K562 (cell line): ENCODE results near the gene SIRT5. TPM values are rescaled to one million over a fixed set of nuclear protein-coding genes. Genes with fewer than 3 reads are reported as not detected.

Experiments used
- DACH1 ChIP-seq: fragments of 450-650 bp; IDR thresholded peaks from 2 replicates; pipeline ENCODE4 v1.6.1; 2018; ENCODE audit not compliant: partially characterized antibody
- ETV5 ChIP-seq: sonication (generic); formaldehyde crosslinking; IDR thresholded peaks from 2 replicates; pipeline ENCODE4 v1.4.0; 2020; ENCODE audit warnings: low read depth, mild to moderate bottlenecking, missing genetic modification reagents
- KAT2B ChIP-seq: IDR thresholded peaks from one replicate; pipeline ENCODE4 v1.6.1; 2012; ENCODE audit warnings: low read depth, mild to moderate bottlenecking, control low read depth, inconsistent platforms, low read length, moderate library complexity
- PURB ChIP-seq: sonication (generic); formaldehyde crosslinking; IDR thresholded peaks from 2 replicates; pipeline ENCODE4 v1.9.0; 2021; ENCODE audit warnings: low read depth, mild to moderate bottlenecking, missing genetic modification reagents
- TCF3 ChIP-seq: sonication (generic); formaldehyde crosslinking; IDR thresholded peaks from 2 replicates; pipeline ENCODE4 v1.4.0; 2020; ENCODE audit warnings: mild to moderate bottlenecking, missing genetic modification reagents
- TRIM24 ChIP-seq, 2 experiments: fragments of 450-650 bp; IDR thresholded peaks; 2 replicates each; pipeline ENCODE4 v1.6.1; 2016
- USF2 ChIP-seq: sonication (generic); formaldehyde crosslinking; IDR thresholded peaks from 2 replicates; pipeline ENCODE4 v1.5.0; 2020; ENCODE audit warnings: missing genetic modification reagents
- ZC3H4 ChIP-seq: sonication (generic); formaldehyde crosslinking; IDR thresholded peaks from 2 replicates; pipeline ENCODE4 v1.9.0; 2021; ENCODE audit warnings: missing genetic modification reagents, borderline replicate concordance
- ZNF124 ChIP-seq: sonication (generic); formaldehyde crosslinking; IDR thresholded peaks from 2 replicates; pipeline ENCODE4 v1.8.1; 2022; ENCODE audit warnings: missing genetic modification reagents
- ZNF253 ChIP-seq: fragments of 250-450 bp; sonication (Bioruptor Pico); conservative IDR thresholded peaks from 2 replicates; pipeline ENCODE4 v1.6.1; 2021; ENCODE audit warnings: mild to moderate bottlenecking
- ZNF354B ChIP-seq: fragments of 250-450 bp; sonication (Bioruptor Pico); IDR thresholded peaks from 2 replicates; pipeline ENCODE4 v1.4.0; 2020
- ZNF780A ChIP-seq: fragments of 250-450 bp; sonication (Bioruptor Pico); IDR thresholded peaks from 2 replicates; pipeline ENCODE4 v1.5.0; 2021; ENCODE audit warnings: mild to moderate bottlenecking
- ZNF79 ChIP-seq: fragments of 250-450 bp; sonication (Bioruptor Pico); IDR thresholded peaks from 2 replicates; pipeline ENCODE4 v1.4.0; 2020; ENCODE audit warnings: low read depth, mild to moderate bottlenecking, moderate library complexity
- ZNF830 ChIP-seq: fragments of 250-450 bp; sonication (Bioruptor Pico); IDR thresholded peaks from 2 replicates; pipeline ENCODE4 v1.5.0; 2021; ENCODE audit warnings: mild to moderate bottlenecking
- polyA plus RNA-seq, 8 experiments: library from polyadenylated mRNA; depleted of rRNA in 4 of 8; stranded (reverse) in 5 of 8; unstranded in 3 of 8; fragments of >200 nt; fragmentation: Nextera tagmentation in 2 of 8; fragmentation: Illumina TruSeq in 1 of 8; extraction: Ambion mirVana in 2 of 8; extraction: Trizol in 1 of 8; gene quantifications; 2 replicates each; pipeline versions ENCODE4 v1.2.1 to v1.2.3, GENCODE V29; 2011 to 2014; ENCODE audit warnings: inconsistent platforms in 1 of 8, missing spikeins in 1 of 8
- total RNA-seq, 7 experiments: library from RNA; depleted of rRNA in 6 of 7; stranded (reverse); fragments of >200 nt in 6 of 7; fragmentation: Illumina TruSeq in 2 of 7; extraction: Trizol in 2 of 7; gene quantifications; 2 replicates each; pipeline versions ENCODE4 v1.2.1 to v1.2.3, GENCODE V29; 2011 to 2021; ENCODE audit warnings: low replicate concordance in 1 of 7
- TF ChIP-seq, protein P1 (sequence below): fragments of 250-450 bp; sonication (Bioruptor Pico); IDR thresholded peaks from 2 replicates; pipeline ENCODE4 v1.8.0; 2021; ENCODE audit warnings: moderate library complexity, mild to moderate bottlenecking, inconsistent platforms
- TF ChIP-seq, protein P2 (sequence below): fragments of 450-650 bp; IDR thresholded peaks from 2 replicates; pipeline ENCODE4 v1.6.1; 2016; ENCODE audit warnings: low read depth

The SIRT5 gene
- total and polyA plus RNA-seq, 9 of the 15 experiments (the other 6 are each of a cell fraction or from before 2014, with no cell fraction given) = 2.1 to 15.7 (median 11.4) TPM

- TF ChIP-seq, protein P1, sequence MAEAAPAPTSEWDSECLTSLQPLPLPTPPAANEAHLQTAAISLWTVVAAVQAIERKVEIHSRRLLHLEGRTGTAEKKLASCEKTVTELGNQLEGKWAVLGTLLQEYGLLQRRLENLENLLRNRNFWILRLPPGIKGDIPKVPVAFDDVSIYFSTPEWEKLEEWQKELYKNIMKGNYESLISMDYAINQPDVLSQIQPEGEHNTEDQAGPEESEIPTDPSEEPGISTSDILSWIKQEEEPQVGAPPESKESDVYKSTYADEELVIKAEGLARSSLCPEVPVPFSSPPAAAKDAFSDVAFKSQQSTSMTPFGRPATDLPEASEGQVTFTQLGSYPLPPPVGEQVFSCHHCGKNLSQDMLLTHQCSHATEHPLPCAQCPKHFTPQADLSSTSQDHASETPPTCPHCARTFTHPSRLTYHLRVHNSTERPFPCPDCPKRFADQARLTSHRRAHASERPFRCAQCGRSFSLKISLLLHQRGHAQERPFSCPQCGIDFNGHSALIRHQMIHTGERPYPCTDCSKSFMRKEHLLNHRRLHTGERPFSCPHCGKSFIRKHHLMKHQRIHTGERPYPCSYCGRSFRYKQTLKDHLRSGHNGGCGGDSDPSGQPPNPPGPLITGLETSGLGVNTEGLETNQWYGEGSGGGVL (CRISPR knock-in tag) = no peak
- TF ChIP-seq ZNF354B = no peak
- TF ChIP-seq PURB (CRISPR knock-in tag) = no peak
- peak; percentile 60; the same call in 1 of the 2 replicates for TF ChIP-seq ZNF830 (CRISPR knock-in tag)
- no peak for TF ChIP-seq KAT2B
- TF ChIP-seq ZC3H4 (CRISPR knock-in tag) = no peak; the same call in 1 of the 2 replicates
- TF ChIP-seq DACH1 = no peak
- TF ChIP-seq ZNF124 (CRISPR knock-in tag) = no peak
- TF ChIP-seq USF2 (CRISPR knock-in tag) = no peak
- TF ChIP-seq ZNF79 (CRISPR knock-in tag) = no peak
- TF ChIP-seq ZNF780A (CRISPR knock-in tag) = no peak
- no peak for TF ChIP-seq ZNF253 (CRISPR knock-in tag)
- TF ChIP-seq TRIM24 (IDR thresholded peaks at IDR 0.05) = peak in 1 of 2 experiments; percentile 23; a peak in 1 of 4 replicates
- TF ChIP-seq, protein P2, sequence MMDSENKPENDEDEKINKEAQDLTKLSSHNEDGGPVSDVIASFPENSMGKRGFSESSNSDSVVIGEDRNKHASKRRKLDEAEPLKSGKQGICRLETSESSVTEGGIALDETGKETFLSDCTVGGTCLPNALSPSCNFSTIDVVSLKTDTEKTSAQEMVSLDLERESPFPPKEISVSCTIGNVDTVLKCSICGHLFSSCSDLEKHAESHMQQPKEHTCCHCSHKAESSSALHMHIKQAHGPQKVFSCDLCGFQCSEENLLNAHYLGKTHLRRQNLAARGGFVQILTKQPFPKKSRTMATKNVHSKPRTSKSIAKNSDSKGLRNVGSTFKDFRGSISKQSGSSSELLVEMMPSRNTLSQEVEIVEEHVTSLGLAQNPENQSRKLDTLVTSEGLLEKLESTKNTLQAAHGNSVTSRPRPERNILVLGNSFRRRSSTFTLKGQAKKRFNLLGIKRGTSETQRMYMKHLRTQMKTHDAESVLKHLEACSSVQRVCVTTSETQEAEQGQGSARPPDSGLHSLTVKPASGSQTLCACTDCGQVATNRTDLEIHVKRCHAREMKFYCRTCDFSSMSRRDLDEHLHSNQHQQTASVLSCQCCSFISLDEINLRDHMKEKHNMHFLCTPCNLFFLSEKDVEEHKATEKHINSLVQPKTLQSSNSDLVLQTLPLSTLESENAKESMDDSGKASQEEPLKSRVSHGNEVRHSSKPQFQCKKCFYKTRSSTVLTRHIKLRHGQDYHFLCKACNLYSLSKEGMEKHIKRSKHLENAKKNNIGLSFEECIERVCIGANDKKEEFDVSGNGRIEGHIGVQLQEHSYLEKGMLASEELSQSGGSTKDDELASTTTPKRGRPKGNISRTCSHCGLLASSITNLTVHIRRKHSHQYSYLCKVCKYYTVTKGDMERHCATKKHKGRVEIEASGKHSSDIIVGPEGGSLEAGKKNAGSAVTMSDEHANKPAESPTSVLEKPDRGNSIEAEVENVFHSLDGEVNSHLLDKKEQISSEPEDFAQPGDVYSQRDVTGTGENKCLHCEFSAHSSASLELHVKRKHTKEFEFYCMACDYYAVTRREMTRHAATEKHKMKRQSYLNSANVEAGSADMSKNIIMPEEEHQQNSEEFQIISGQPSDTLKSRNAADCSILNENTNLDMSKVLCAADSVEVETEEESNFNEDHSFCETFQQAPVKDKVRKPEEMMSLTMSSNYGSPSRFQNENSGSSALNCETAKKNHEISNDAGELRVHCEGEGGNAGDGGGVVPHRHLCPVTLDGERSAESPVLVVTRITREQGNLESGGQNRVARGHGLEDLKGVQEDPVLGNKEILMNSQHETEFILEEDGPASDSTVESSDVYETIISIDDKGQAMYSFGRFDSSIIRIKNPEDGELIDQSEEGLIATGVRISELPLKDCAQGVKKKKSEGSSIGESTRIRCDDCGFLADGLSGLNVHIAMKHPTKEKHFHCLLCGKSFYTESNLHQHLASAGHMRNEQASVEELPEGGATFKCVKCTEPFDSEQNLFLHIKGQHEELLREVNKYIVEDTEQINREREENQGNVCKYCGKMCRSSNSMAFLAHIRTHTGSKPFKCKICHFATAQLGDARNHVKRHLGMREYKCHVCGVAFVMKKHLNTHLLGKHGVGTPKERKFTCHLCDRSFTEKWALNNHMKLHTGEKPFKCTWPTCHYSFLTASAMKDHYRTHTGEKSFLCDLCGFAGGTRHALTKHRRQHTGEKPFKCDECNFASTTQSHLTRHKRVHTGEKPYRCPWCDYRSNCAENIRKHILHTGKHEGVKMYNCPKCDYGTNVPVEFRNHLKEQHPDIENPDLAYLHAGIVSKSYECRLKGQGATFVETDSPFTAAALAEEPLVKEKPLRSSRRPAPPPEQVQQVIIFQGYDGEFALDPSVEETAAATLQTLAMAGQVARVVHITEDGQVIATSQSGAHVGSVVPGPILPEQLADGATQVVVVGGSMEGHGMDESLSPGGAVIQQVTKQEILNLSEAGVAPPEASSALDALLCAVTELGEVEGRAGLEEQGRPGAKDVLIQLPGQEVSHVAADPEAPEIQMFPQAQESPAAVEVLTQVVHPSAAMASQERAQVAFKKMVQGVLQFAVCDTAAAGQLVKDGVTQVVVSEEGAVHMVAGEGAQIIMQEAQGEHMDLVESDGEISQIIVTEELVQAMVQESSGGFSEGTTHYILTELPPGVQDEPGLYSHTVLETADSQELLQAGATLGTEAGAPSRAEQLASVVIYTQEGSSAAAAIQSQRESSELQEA = 0 out of 2 replicates have a peak, but pooled peaks have one; percentile 35
- TF ChIP-seq TCF3 (CRISPR knock-in tag) = peak; percentile 26; the same call in 1 of the 2 replicates
- TF ChIP-seq ETV5 = peak; percentile 85
These were observed at the start of gene SIRT5 (continued) for GRCh38 chr6:13574571-13575376.
